Endothelial cell of umbilical vein (primary cell): ENCODE results near the gene ENPP5. TPM values are rescaled to one million over a fixed set of nuclear protein-coding genes. Genes with fewer than 3 reads are reported as not detected.

Source experiments
- BruUV-seq: library from RNA; stranded (reverse); fragments of 400-500 nt; replicated peaks from 2 replicates; lab custom pipeline; 2021; lab: Mats Ljungman, UMichigan
- CTCF ChIA-PET: fragments of 300-600, 350-600 bp; sonication (Branson Sonifier 250); formaldehyde crosslinking; loops from one replicate; lab custom pipeline; 2021; ENCODE audit warnings: antibody characterized with exemption, inconsistent platforms; lab: Charles Lee
- POLR2A ChIA-PET: fragments of 300-600, 350-600 bp; sonication (Branson Sonifier 250); formaldehyde crosslinking; loops from one replicate; lab custom pipeline; 2021; ENCODE audit warnings: antibody characterized with exemption, inconsistent platforms; lab: Charles Lee
- DNase-seq: peaks from one replicate; pipeline ENCODE4 v3.0.0-alpha.2; 2011; ENCODE audit warnings: low read depth, low spot score
- FAIRE-seq: peaks from 2 replicates; lab custom pipeline; 2011; peaks lifted over from hg19 to GRCh38; lab: Jason Lieb, UNC
- H2AFZ ChIP-seq: 2 replicates; pipeline ENCODE4 v1.6.0; 2012; ENCODE audit warnings: low read depth, low read length, control low read depth, inconsistent platforms
- H3K27ac ChIP-seq: 2 replicates; pipeline ENCODE4 v1.5.1; 2011; ENCODE audit warnings: low read depth, mild to moderate bottlenecking, control low read depth, low read length, moderate library complexity; ENCODE audit not compliant: insufficient read depth
- H3K27me3 ChIP-seq, 2 experiments: 2 replicates each; pipeline versions ENCODE4 v1.6.0 to v1.6.1; 2011; ENCODE audit warnings: low read length in 2 of 2, mixed read lengths in 1 of 2; ENCODE audit not compliant: control insufficient read depth in 2 of 2, insufficient read depth in 2 of 2
- H3K36me3 ChIP-seq, 2 experiments: 2 replicates in 1 of 2; 3 replicates in 1 of 2; pipeline ENCODE4 v1.5.1; 2011; ENCODE audit warnings: low read length in 2 of 2, mild to moderate bottlenecking in 1 of 2, moderate library complexity in 1 of 2; ENCODE audit not compliant: control insufficient read depth in 2 of 2, insufficient read depth in 2 of 2; ENCODE audit errors: extremely low read depth in 1 of 2
- H3K4me1 ChIP-seq: 3 replicates; pipeline ENCODE4 v1.5.1; 2011; ENCODE audit warnings: mild to moderate bottlenecking, low read length; ENCODE audit not compliant: control insufficient read depth, insufficient read depth; ENCODE audit errors: extremely low read depth
- H3K4me2 ChIP-seq: 2 replicates; pipeline ENCODE4 v1.6.1; 2011; ENCODE audit warnings: low read length, control low read depth, mixed read lengths; ENCODE audit not compliant: insufficient read depth
- H3K4me3 ChIP-seq, 3 experiments: fragments of 200-600 bp in 1 of 3; sonication (generic), shearing (Covaris generic) in 1 of 3; replicated peaks in 1 of 3; 2 replicates each; pipeline ENCODE4 v1.5.1; 2011 to 2016; ENCODE audit warnings: control low read depth in 3 of 3, low read length in 3 of 3, mild to moderate bottlenecking in 2 of 3, inconsistent platforms in 1 of 3, low read depth in 1 of 3, moderate library complexity in 1 of 3; ENCODE audit not compliant: insufficient read depth in 1 of 3
- H3K79me2 ChIP-seq: 2 replicates; pipeline ENCODE4 v1.6.0; 2012; ENCODE audit warnings: low read length, inconsistent platforms; ENCODE audit not compliant: control insufficient read depth, insufficient read depth
- H3K9ac ChIP-seq: replicated peaks from 2 replicates; pipeline ENCODE3; 2011; ENCODE audit warnings: low read length, control low read depth; ENCODE audit not compliant: insufficient read depth; ENCODE audit errors: extremely low read depth
- H3K9me1 ChIP-seq: replicated peaks from 3 replicates; pipeline ENCODE4 v1.6.0; 2011; ENCODE audit warnings: mild to moderate bottlenecking, low read length; ENCODE audit not compliant: control insufficient read depth, insufficient read depth; ENCODE audit errors: extremely low read depth
- H3K9me3 ChIP-seq: replicated peaks from 2 replicates; pipeline ENCODE4 v1.5.1; 2012; ENCODE audit warnings: low read length, inconsistent platforms; ENCODE audit not compliant: control insufficient read depth, insufficient read depth
- H4K20me1 ChIP-seq: replicated peaks from 2 replicates; pipeline ENCODE3; 2011; ENCODE audit warnings: mild to moderate bottlenecking, low read length; ENCODE audit not compliant: control insufficient read depth, insufficient read depth; ENCODE audit errors: extremely low read depth
- EZH2 ChIP-seq: IDR thresholded peaks from 2 replicates; pipeline ENCODE4 v1.6.1; 2012; ENCODE audit warnings: borderline replicate concordance, low read depth, mild to moderate bottlenecking, moderate library complexity, low read length, inconsistent platforms; ENCODE audit not compliant: severe bottlenecking
- FOS ChIP-seq: IDR thresholded peaks from 2 replicates; pipeline ENCODE4 v1.6.1; 2011; ENCODE audit warnings: mild to moderate bottlenecking, low read length, moderate library complexity, borderline replicate concordance; ENCODE audit not compliant: insufficient read depth
- GATA2 ChIP-seq: IDR thresholded peaks from 2 replicates; pipeline ENCODE4 v1.7.0; 2011; ENCODE audit warnings: low read depth, mild to moderate bottlenecking, moderate library complexity, mixed read lengths, low read length; ENCODE audit not compliant: insufficient read length, insufficient read depth
- JUN ChIP-seq: IDR thresholded peaks from 2 replicates; pipeline ENCODE4 v1.6.1; 2011; ENCODE audit warnings: borderline replicate concordance, low read depth; ENCODE audit not compliant: insufficient read length, insufficient read depth
- MYC ChIP-seq: IDR thresholded peaks from one replicate; pipeline ENCODE4 v1.6.1; 2011; ENCODE audit warnings: mild to moderate bottlenecking, low read depth, low read length
- POLR2A ChIP-seq: IDR thresholded peaks from 2 replicates; pipeline ENCODE4 v1.6.1; 2012; ENCODE audit warnings: low read depth, mild to moderate bottlenecking, control low read depth, low read length
- POLR2AphosphoS5 ChIP-seq: IDR thresholded peaks from 2 replicates; pipeline ENCODE4 v1.6.1; 2012; ENCODE audit warnings: low read depth, mild to moderate bottlenecking, control low read depth, low read length, moderate library complexity; ENCODE audit not compliant: insufficient read depth
- dilution Hi-C: fragments of 300-500 bp; cut with MboI; formaldehyde crosslinking; loops from one replicate; pipeline ENCODE4 v1.15.0; 2019; ENCODE audit warnings: low sequenced_read_pairs; ENCODE audit not compliant: extremely low pct_ligation_motif_present
- intact Hi-C: fragments of 100-400 bp; cut with micrococcal nuclease; formaldehyde crosslinking; loops from one replicate; pipeline ENCODE4 v1.10.0; 2022
- polyA plus RNA-seq, 4 experiments: library from polyadenylated mRNA; depleted of rRNA in 3 of 4; stranded (reverse) in 3 of 4; unstranded in 1 of 4; fragments of >200 nt; gene quantifications; 2 replicates each; pipeline versions ENCODE4 v1.2.1 to v1.2.3, GENCODE V29; 2011 to 2012; ENCODE audit warnings: missing spikeins in 1 of 4
- total RNA-seq: library from RNA; stranded (reverse); gene quantifications from 2 replicates; pipeline ENCODE4 v1.2.3, GENCODE V29; 2021

ENPP5 gene
- total and polyA plus RNA-seq, 2 donors (not counting 3 experiments of a cell fraction or from before 2014, with no cell fraction given) = not detected

DNA sequence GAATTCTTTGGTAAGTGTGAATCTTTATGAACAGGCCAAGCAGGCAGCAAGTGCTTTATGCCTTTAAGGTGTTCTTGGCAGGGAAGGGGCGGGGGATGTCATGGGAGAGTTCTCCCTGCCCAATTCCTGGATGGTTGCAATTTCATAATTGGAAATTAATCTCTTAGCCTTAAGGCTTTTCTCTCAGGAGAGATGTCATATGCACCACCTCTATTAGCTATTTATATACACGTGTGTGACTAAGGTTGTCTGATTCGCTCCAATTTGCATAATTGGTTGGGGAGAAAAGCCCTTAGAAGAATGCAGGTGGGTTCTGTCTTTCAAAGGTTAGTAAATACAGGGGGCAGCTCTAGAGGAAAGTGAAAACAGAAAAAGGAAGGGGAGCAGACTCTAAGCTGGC is 5.2 kb upstream of the ENPP5 start:
- CTCF ChIA-PET = interaction anchor here (1.4 kb wide), 1 partner anchor 8 kb away, joined by 3 read pairs; no protein-coding TSS in a partner anchor
- intact Hi-C loops = no loop called here

DNA sequence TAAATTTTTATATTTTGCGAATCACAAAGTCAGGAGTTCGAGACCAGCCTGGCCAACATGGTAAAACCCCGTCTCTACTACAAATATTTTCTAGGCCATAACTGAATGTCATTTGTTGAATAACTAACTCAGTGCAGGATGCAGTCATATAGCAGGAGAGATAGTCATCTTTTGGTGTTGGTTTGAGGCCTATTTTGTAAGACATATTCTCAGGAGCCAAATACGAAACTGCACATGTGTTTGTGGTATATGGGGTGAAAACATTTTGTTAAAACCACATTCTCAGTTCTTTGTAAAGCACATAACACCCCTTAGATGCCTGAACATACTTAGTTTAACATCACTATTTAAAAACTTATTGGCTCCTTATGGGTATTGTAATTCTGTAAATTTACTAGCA is 4.7 kb upstream of the ENPP5 start:
- ChIA-PET POLR2A (no interaction called here), CTCF (no interaction called here)
- Histone ChIP-seq H3K4me3 (no peak overlapping the region), H2AFZ (no peak overlapping the region), H3K4me2 (no peak overlapping the region), H4K20me1 (no peaks in the 10 kb centered on the region), H3K4me1 (no peaks in the 10 kb centered on the region), H3K9me3 (no peaks in the 10 kb centered on the region), H3K27ac (no peak overlapping the region), H3K79me2 (no peaks in the 10 kb centered on the region), H3K27me3 (peaks cover 6 to 16% of the 10 kb centered on the region in 2 experiments), H3K36me3 (no peaks in the 10 kb centered on the region), H3K9me1 (no peaks in the 10 kb centered on the region), H3K9ac (no peak overlapping the region)
- DNase-seq (no peak), FAIRE-seq (no peak)
- intact Hi-C loops = no loop called here
- no TSS peak for BruUV-seq
- dilution Hi-C loops = no loop called here
- TF ChIP-seq EZH2 = no peak
- no peak for TF ChIP-seq JUN
- no peak for TF ChIP-seq POLR2AphosphoS5
- TF ChIP-seq FOS = no peak
- TF ChIP-seq MYC = no peak
- no peak for TF ChIP-seq POLR2A
- no peak for TF ChIP-seq GATA2

More for the DNA sequence above, 5.2 kb upstream of the ENPP5 start:
- H2AFZ ChIP-seq = no peak overlapping the region
- no peaks in the 10 kb centered on the region for H3K4me1 ChIP-seq
- H3K27me3 ChIP-seq = peaks cover 5 to 14% of the 10 kb centered on the region in 2 experiments
- no peaks in the 10 kb centered on the region for H4K20me1 ChIP-seq
- H3K36me3 ChIP-seq = no peaks in the 10 kb centered on the region
- H3K9me3 ChIP-seq = no peaks in the 10 kb centered on the region
- H3K9ac ChIP-seq = no peak overlapping the region
- no peak overlapping the region for H3K27ac ChIP-seq
- no peaks in the 10 kb centered on the region for H3K9me1 ChIP-seq
- no peak for TF ChIP-seq JUN
- BruUV-seq = no TSS peak
- DNase-seq (no peak), FAIRE-seq (no peak)
- H3K4me2 ChIP-seq = no peak overlapping the region
- dilution Hi-C loops = no loop called here
- no peak overlapping the region for H3K4me3 ChIP-seq
- H3K79me2 ChIP-seq = no peaks in the 10 kb centered on the region
- POLR2A ChIA-PET = no interaction called here
